ENCODE measurements around the gene TLN1.

DNA sequence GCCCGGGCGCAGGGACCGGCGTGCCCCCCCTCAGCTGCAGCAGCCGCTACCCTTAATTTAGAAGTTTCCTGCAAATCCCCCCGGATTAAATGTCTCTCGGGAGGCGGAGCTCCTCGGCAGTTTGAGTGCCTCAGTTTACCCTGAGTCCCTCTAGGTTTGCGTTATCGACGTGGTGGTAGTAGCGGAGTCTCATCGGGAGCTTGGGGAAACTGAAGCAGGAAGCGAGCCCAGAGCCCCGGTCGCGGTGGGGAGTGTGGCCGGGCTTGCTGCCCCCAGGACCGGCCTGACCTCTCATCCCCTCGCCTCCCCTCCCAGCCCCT is 41.7 kb downstream of the TLN1 start:
- TF ChIP-seq POLR2A (IDR thresholded peaks at IDR 0.05) = no peak
- TF ChIP-seq, protein P1, sequence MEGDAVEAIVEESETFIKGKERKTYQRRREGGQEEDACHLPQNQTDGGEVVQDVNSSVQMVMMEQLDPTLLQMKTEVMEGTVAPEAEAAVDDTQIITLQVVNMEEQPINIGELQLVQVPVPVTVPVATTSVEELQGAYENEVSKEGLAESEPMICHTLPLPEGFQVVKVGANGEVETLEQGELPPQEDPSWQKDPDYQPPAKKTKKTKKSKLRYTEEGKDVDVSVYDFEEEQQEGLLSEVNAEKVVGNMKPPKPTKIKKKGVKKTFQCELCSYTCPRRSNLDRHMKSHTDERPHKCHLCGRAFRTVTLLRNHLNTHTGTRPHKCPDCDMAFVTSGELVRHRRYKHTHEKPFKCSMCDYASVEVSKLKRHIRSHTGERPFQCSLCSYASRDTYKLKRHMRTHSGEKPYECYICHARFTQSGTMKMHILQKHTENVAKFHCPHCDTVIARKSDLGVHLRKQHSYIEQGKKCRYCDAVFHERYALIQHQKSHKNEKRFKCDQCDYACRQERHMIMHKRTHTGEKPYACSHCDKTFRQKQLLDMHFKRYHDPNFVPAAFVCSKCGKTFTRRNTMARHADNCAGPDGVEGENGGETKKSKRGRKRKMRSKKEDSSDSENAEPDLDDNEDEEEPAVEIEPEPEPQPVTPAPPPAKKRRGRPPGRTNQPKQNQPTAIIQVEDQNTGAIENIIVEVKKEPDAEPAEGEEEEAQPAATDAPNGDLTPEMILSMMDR (IDR thresholded peaks at IDR 0.05) = no peak
